ENCODE measurements around the gene CCDC80.

- TF ChIP-seq CTCF (IDR thresholded peaks at IDR 0.05) = no peak
- no peak for TF ChIP-seq POLR2A (IDR thresholded peaks at IDR 0.05)
Measured at GRCh38 chr3:112654492-112654891, 13.5 kb upstream of the CCDC80 start.

All from heart left ventricle (tissue), 13 donors.